GM04504 (cell line): ENCODE results near the gene ZBTB7C.

Experiments used
- DNase-seq: peaks from one replicate; pipeline ENCODE4 v3.0.0-alpha.2; 2012; ENCODE audit warnings: low read depth

Gene ZBTB7C

DNA sequence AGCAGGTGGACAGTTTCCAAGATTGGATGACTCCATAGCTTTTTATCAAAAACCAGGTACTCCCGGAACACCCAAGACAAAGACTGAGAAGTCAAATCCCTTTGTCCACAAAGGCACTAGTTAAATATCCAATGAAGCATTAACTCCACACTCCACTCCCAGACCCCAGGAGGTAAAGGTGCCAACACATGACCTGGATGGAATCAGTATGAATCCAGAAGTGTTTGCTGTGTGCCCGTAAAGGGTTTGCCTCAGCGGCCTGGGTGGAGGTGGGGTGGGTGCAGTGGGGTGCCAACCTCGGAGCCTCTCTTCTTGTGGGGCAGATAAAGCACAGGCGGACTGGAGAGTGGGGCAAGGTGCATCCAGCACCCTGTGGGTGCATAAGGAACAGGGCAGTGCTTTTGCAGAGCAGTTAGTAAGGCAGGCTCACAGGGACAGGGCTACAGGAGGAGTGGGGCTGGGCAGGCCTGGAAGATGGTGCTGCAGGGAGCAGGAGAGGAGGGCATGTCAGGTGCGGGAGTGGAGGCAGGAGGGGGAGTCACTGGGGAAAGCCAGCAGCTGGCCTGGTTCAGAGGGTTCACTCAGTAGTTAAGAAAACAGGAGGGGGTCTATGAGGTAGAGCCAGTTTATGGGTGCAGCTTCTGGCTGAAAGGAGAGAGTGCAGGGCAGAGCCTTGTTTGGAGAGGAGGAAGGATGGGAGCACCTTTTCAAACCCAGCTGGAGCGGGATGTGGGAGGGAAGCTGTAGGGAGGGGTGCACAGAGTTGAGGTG lies 270.3 kb downstream of the ZBTB7C start:
- DNase-seq, result no peak

DNA sequence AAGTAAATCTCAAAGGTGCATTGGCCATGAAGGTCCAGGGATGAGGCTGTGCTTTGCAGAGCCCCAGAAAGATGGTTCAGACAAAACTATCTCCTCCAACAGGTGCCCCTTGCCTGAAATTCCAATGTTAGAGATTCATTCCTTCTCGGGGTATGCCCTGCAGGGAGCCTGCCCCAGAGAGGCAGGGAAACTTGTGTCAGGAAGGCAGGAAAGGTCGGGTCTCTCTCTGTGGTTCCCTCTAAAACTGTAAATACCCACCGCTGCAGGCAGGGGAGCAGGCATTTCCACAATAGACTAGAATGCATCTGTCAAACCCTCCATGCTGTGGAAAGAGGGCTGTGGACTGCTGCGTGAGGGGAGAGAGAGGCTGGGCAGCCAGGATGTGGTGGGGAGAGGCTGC lies 271.0 kb downstream of the ZBTB7C start:
- DNase-seq, result no peak

DNA sequence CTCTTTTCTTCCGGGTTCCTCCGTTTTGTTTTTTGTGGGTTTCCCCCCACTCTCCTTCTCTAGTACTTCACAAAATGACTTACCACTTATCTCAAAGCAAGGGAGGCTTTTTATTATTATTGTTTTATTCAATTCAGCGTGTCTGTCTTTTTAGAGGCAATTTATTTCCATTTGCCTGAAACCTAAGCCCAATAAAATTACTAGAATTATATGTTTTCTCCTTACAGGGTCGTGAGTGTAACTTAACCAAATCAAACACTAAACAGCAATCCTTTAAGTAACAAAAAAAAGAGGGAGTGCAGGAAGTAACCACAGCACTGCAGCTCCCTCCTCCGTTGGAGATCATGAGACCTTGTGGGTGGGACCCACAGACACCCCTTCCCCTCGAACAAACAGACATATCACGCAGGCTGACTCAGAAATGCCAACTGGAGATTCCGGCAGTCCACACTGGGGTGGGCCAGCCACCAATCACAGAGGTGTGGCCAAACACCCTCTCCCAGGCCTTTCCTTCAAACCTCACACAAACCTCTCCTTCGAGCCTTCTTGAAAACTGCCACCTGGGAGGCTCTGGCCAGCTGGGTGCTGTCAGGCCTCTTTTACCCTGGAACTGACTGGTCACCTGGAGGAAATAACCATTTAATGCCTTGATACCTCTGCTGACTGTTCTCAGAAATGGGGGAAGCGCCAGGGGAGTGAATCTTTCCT lies 271.7 kb downstream of the ZBTB7C start:
- no peak for DNase-seq

- no peak for DNase-seq
These were observed 272.3 kb downstream of the ZBTB7C start for GRCh38 chr18:48136827-48137373.

- DNase-seq, result no peak
These were observed 272.9 kb downstream of the ZBTB7C start for GRCh38 chr18:48136051-48136826.

DNA sequence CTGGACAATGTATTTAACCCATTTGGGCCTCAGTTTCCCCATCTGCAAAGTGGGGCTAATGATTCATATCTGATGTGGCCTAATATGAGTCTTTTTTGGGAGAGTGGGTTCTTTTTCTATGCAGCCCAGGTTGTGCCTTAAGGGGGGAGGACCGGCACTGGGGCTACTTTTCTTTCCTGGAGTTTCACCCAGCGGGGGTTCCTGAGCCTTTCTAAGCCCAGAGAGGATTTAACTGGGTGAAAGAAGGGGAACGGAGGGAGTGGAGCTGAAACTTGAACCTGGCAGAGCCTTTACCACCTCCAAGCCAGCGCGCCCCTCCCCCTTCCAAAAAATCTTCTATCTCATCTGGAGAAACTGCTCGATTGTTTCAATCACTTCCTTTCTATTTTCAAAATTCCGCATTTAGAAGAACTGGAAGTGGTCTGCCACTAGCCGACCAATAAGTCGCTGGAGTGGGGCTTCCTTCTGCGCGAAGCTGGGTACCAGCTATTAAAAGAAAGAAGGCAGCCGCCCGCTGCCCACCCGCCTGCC lies 273.7 kb downstream of the ZBTB7C start:
- no peak for DNase-seq

DNA sequence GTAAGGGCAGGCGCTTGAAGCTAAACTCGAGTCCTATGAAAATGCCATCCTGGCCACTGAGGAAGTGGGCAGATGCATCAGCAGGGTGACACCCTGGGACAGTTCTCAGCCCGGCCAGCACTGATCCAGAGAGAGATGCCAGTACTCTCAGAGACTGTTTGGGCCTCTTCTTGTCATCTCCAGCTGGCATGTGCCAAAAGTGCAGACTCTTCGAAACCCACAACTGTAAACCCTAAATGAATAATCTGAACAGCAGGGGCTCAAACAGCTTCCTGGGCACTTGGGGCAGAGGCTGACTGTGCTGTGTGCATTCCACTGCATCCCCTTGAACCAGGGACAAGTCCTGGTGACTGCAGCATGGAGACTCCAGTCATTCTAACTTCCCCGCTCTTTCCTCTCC lies 274.6 kb downstream of the ZBTB7C start:
- no peak for DNase-seq

DNA sequence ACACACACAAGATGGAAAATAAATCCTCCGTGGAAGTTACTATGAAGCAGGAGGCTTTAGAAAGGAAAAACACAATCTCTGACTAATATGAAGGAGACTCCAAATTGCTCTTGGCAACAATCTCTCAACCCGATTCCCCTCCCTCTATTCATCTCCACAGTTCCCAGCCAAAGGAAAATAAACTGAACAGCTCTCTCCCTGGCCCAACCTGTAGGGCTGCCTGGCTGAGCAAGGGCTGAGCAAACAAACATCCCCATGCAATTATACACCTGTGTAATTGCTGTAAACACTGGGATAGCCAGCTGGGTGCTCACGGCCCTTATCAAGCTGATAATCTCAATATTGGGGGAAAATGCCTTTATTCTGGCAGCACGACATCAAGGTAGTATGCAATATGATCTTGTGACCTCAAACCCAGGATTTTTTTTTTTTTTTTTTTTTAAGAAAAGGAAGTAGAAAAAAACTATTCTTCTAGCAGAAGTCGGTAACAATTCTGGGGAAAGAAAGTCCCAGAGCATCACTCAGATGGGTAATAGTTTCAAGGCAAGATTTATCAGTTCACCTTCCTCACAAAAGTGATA lies 275.4 kb downstream of the ZBTB7C start:
- no peak for DNase-seq

DNA sequence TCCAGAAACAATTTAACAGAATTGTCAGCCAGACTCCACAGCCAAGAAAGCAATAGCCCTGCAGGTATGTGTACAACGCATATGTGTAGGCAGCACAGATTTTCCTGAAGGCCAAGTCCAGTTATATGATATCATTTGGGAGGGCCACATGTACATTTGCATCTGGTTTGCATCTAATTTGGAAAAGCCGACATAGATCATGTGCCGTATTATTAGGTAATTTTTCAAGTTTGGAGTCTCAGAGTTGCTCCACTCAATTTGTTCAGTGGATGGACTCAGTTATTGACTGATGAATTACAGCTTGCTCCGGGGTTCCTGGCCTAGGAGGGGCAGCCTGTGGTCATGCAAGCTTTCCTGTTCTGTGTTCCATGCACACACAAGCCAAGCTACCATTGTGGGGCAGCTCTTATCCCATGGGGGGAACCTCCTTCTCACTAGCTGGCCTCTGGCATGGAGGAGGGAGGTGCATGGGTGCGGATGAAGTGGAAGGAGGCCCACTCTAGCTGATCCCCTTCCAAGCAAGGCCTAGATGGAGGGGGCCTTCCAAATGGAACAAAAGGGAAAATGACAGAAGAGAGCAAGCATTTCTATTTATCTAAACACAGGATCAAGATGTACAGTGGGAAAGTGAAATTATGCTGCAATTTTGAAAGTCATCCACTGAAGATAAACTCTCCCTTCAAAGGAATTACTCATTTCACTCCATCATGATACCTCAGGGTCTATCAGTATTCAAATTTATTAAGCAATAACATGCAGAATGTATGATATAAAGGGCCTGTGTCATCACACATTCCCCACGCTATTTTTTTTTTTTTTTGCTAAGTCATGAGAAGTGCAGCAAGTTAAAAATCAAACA lies 276.2 kb downstream of the ZBTB7C start:
- DNase-seq, result no peak

- DNase-seq, result no peak
These were observed 278.1 kb downstream of the ZBTB7C start for GRCh38 chr18:48131042-48131441.

GRCh38 chr18:48129621-48130082 lies 279.5 kb downstream of the ZBTB7C start:
- DNase-seq, result no peak

GRCh38 chr18:48127606-48128005 lies 281.6 kb downstream of the ZBTB7C start:
- no peak for DNase-seq

GRCh38 chr18:48126240-48126639 lies 282.9 kb downstream of the ZBTB7C start:
- DNase-seq, result no peak

DNA sequence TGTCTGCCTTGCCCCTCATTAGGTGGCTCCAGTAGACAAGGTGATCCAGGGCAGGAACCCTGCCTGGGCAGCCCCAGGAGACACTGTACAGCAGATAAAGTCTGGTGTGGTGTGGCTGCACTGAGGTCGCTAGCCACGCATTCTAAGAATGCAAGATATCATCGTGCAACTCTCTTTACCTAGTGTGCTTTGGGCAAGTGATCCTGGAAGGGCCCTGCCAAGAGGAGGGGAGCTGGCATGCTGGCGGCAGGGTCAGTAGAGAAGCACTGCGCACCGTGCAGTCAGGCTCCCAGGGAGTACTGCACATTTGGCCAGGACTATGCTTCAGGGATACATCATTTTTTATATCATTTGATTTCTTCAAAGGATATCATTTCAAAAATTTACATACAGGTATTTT lies 283.5 kb downstream of the ZBTB7C start:
- no peak for DNase-seq

DNA sequence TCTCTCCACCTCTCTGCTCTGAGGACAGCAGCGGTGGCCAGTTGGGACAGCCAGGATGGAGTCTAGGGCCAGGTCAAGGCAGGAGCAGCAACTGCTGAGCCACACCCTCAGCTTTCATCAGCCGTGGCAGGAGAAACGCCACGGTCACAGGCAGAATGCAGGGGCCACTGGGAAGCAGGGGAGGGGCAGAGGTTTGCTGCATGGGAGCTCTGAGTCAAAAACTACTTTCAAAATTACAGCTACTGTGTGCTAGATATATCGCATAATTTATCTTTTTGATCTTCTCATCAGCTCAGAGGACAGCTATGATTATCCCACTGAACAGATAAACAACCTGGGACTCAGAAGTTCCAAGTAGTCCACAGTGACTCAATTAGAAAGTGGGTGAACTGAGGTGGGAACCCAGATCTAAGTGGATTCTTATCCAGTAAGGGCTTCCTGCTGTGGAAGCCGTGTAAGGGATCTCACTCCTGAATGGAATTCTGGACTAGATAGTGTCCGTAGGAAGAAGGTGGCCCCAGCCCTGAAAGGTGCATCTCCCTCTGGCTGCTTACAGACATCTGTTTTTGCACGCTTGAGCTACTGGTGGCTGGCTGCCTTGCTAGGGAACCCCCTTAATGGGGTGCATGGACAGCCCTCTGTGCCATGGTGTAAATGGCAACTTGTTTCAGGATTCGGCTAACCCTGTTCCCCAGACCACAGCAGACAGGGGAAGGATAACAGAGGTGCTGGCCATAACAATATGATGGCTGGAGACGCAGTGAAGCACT lies 284.1 kb downstream of the ZBTB7C start:
- DNase-seq, result no peak

GRCh38 chr18:48123941-48124340 lies 285.2 kb downstream of the ZBTB7C start:
- no peak for DNase-seq

- DNase-seq, result no peak
These were observed 285.9 kb downstream of the ZBTB7C start for GRCh38 chr18:48123324-48123723.

- DNase-seq, result no peak
These were observed 286.4 kb downstream of the ZBTB7C start for GRCh38 chr18:48122816-48123215.

DNA sequence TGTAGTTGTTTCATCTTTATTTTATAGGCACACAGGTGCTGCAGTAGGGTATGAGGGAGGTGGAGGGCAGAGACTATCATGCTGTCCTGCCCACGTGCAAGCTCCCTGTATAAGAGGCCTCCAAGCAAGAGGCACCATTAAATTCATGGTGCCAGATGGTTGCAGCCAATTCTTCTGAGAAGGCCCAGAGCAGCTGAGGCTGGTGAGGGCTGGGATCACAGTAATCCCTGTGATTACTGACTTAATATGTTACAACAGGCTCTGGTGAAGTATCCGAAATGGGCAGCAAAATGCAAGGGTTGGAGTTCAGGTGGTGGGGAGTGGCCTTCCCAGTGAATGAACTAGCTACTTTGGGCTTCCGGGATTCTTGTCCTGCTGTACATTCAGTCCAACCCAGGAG lies 286.8 kb downstream of the ZBTB7C start:
- no peak for DNase-seq

DNA sequence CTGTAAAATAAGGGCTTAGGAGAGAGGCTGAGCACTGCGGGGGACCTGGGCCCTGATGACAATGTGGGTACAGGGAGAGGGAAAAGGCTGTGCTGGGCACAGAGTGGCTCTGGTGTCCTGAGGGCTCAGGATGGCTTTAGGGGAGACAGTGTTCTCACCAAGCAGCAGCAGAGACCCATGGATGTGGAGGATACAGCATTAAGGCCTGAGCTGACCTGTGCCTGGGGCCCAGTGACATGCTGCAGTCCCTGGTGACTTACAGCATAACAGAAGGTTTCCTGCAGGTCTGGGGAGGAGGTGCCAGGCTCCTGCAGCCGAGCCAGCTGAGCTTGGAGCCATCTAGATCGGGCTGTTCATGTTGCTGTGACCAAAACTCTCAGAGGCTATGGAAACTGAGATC lies 287.4 kb downstream of the ZBTB7C start:
- DNase-seq, result no peak
